ENCODE results near the gene C10orf67.

C10orf67 gene

DNA sequence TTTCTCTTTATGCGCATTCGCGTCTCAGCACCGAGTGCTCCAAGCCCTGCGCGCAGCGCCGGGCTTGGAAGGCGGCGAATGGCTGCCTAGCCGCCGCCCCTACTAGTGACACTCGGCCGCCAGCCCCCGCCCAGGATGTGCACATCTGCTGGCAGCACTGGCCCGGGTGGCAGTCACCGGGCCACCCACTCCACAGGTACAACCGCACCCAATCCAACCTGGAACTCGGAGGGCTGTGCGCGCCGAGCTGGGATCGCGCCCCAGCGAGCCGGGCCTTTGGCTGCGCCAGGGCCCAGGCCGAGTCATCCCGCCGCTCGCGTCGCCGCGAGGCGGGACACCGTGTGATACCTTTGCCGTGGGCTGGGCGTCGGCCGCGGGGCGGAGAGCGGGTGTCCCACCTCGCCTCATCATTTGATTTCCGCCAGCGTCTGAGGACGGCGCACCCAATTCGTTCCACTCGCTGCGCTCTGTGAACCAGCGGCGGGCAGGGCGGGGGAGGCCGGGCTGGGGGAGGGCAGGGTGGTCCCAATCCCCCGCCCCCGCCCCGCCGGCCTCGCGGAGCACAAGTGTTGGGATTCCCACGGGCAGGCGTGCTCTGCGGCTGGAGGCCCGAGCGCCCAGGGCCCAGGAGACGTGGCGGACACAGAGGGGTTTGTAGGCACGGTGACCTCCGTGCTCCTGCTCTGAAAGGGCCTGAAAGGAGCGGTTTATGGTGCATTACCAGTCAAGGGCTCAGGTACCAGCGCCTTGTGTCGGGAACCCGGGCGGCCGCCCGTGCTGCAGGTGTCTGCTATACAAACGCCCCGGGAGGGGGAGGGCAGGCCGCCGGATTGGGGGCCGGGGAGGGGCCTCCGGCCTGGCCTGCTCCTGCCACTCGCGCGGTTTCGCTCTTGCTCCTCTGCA is 170.3 kb downstream of the C10orf67 start:
- no peak for DNase-seq (ENCODE audit: extremely low read depth in 1 of 2, low read depth in 1 of 2)

DNA sequence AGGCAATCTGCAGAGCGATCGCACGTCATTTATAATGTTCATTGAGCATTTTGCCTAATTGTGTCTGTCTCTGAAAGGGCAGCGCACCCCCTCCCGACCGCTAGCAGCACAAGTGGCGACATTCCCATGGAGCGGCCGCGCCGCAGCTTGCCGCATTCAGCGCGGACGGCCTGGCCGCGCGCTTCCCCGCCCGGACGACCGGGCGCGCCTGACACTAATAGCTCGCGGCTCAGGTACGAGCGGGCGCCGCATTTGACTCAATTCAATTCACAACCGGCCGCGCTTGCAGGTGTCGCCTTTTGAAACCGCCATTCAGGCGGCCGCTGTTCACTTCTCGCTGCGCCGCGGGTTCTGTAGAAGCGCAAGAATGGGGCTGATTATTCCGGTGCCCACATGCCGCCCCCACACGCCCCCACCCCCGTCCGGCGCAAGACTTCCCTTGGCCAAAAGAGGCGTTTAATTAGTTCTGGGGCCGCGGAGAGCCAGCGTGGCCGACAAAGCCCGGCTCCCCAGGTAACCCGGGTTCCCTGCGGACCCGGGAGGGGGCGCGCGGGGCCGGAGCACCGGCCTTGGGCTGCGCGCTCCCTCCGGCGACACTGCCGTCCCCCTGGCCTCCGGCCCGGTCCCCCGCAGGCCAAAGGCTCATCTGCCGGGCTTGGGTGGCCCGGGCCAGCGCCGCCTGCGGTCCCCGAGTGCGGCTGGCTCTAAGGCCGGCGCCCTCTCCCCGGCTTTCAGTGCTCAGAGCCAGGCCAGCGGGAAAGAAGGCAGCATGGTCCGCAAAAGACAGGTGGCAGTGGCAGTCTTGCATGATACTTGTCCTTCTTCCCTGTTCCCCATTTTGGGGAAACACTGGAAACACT is 171.2 kb downstream of the C10orf67 start:
- DNase-seq (ENCODE audit: extremely low read depth in 1 of 2, low read depth in 1 of 2), result no peak

DNA sequence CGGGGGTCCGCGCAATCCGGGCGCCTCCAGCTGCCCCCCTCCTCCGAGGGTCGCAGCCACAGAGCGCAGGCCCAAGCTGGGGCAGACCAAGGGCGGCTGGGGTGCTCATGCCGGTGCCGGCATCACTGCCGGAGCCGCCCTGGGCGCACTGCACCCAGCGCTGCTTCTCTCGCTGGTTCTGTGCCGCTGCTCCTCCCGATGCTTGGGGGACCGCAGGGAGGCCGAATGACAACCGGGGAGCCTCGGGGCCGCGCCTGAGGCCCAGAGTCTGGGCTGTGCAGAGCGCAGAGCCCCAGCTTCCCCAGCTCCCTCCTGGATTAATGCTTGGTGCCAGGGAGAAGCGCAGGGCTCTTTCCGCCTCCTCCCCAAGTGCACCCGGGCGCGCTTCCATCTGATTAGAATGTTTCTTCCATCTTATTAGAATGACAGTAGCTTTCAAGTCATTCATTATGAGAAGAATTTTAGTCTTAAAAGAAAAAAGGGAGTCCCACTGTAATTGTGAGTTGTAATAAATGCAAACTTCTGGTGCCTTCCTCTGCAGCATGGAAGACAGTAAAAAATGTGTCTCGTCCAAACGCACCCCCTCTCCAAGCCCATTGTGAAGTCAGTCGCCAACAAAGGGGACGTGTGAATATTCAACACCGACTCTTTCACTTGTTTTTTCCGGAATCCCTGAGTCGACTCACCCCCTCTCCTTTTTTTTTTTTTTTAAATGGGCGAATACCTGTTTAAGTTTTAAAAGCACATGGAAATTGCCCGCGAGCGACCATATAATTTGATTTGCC is 172.0 kb downstream of the C10orf67 start:
- DNase-seq (ENCODE audit: extremely low read depth in 1 of 2, low read depth in 1 of 2), result no peak

DNA sequence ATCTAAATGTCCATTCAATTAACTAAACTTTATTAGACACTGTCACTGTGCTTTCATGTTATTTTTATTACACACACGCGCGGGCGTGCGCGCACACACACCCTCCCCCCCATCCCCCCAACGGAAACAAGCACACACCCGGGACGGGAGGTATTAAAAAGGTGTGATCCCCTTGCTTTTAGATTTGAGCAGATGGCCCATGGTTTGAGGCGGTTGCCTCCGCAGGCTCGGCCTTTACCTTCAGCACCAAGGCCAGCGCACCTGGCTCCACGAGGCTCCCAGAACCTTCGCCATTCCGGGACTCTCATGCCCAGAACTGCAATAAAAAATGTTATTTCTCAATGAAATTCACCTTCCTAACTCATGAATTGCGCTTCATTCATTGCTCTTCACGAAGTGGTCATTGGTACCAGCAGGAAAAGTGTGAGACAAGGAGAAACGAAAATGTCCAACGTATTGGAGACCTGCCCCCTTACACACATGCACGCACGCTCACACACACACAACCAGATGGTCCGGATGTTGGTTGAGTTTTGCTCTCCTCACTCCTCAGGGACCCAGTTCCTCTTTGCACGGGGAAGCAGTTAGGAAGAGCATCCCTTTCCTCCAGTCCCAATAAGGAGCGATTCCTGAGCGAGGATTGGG is 173.2 kb downstream of the C10orf67 start:
- DNase-seq (ENCODE audit: extremely low read depth in 1 of 2, low read depth in 1 of 2), result no peak

- no peak for DNase-seq (ENCODE audit: extremely low read depth in 1 of 2, low read depth in 1 of 2)
These were observed 186.2 kb downstream of the C10orf67 start for GRCh38 chr10:23158370-23158769.

DNA sequence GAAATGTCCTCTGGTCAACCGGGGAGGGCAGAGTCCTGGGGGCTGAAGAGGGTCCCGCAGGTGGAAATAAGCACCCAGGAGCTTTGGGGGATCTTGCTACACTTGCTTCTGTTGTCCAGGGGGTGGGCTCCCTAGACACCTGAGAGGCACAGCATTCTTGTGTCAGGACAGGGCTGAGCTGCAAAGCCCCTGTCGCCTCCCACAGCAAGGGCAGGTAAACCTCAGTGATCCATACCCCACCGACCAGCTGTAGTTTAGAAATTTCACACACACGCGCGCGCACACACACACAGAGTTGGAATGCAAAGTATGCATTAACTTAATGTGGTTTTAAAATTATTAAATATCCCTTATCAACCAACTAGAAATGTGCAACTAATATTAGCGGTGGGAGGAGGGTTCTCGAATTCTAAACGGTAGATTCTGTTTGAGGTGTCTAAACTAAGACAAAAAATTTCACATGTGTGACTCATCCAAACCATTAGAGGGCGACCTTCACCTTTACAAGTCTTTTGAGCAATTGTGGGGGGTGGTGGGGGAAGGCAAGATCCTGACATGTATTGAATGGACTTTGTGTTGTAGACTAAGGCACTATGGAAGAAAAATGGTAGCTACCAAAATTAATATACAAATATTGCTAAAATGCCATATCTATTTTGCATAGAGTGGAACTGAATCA is 186.8 kb downstream of the C10orf67 start:
- no peak for DNase-seq (ENCODE audit: extremely low read depth in 1 of 2, low read depth in 1 of 2)

DNA sequence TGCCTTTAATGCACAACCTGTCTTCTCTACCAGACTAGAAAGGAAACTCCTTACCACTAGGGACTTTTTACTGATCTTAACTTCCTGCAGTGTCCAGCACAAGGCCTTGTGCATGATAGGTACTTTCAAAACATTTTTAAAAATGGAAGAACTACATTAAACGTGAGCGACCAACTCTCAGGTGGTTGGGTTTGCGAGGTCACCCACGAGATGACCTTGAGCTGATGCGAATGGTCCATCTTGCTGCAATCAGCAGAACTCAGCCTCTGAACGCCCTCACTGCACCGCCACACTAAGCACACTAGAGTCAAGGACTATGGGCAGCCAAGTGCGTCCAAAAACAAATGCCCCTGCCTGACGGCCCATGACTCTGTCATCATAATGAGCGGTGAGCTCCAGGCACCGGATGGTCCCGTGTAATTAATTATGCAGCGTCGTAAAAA is 187.3 kb downstream of the C10orf67 start:
- DNase-seq (ENCODE audit: extremely low read depth in 1 of 2, low read depth in 1 of 2), result no peak

DNA sequence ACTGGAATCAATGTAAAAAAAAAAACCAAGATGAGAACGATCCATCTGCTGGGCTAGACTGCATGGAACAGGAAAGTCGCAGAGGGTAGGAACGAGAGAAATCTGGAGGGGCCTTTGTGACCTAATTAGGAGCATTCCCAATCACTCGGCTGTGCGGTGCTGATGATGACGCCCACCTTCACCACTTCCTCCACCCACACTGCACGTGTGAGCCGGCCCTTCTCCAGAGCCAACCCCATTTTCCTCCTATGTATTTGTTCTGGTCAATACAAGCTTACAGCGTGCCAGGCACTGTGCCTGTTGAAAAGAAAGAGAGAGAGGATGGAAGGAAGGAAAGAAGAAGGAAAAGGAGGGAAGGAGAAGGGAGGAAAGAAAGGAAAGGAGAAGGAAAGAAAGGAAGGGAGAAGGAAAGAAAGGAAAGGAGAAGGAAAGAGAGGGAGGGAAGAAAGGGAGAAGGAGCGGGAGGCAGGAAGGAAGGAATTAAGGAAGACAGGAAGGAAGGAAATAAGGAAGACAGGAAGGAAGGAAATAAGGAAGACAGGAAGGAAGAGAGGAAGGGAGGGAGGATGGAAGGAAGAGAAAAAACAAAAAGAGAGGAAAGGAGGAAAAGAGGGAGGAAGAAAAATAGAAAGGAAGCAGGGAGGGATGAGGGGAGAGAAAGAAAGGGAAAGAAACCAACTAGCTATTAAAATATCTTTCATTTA is 188.0 kb downstream of the C10orf67 start:
- no peak for DNase-seq (ENCODE audit: extremely low read depth in 1 of 2, low read depth in 1 of 2)

GRCh38 chr10:23155169-23155568 is 189.4 kb downstream of the C10orf67 start:
- no peak for DNase-seq (ENCODE audit: extremely low read depth in 1 of 2, low read depth in 1 of 2)

Data from activated CD8-positive, alpha-beta memory T cell treated with anti-CD3 and anti-CD28 coated beads for 1 hour (primary cell).